A549 (cell line): ENCODE results near the gene KRT79. TPM values are rescaled to one million over a fixed set of nuclear protein-coding genes. Genes with fewer than 3 reads are reported as not detected.

Source experiments
- ATAC-seq, 2 experiments: fragments of 200-7000 bp in 1 of 2; fragments of >200 bp in 1 of 2; cut with Nextera tagmentation in 1 of 2; cut with Tn5 transposase in 1 of 2; 3 replicates each; pipeline versions ENCODE4 v1.8.0 to v1.9.1; 2018 to 2020; ENCODE audit warnings: mild to moderate bottlenecking in 1 of 2, moderate library complexity in 1 of 2
- CTCF ChIA-PET: fragments of 300-600 bp; sonication (Branson Sonifier 250); formaldehyde crosslinking; extraction: SDS; loops from one replicate; lab custom pipeline; 2021; ENCODE audit warnings: antibody characterized with exemption, inconsistent platforms; lab: Yijun Ruan, JAX
- POLR2A ChIA-PET: fragments of 350-600 bp; formaldehyde crosslinking; extraction: SDS; loops from one replicate; lab custom pipeline; 2021; ENCODE audit warnings: antibody characterized with exemption, inconsistent platforms; lab: Yijun Ruan, JAX
- DNase-seq, 2 experiments: peaks; one replicate each; pipeline versions ENCODE4 v3.0.0 to v3.0.0-alpha.2; 2011 to 2016; ENCODE audit warnings: low read depth in 1 of 2, low spot score in 1 of 2
- FAIRE-seq: peaks from 2 replicates; lab custom pipeline; 2011; peaks lifted over from hg19 to GRCh38; lab: Jason Lieb, UNC
- H3K27ac ChIP-seq, 2 experiments: fragments of >200 bp; sonication (Bioruptor Twin); formaldehyde crosslinking; 3 replicates each; pipeline ENCODE4 v1.5.1; 2016 to 2017
- H3K4me1 ChIP-seq: fragments of >200 bp; sonication (Bioruptor Twin); formaldehyde crosslinking; 3 replicates; pipeline ENCODE4 v1.6.1; 2016
- H3K4me2 ChIP-seq: fragments of >200 bp; sonication (Bioruptor Twin); formaldehyde crosslinking; 3 replicates; pipeline ENCODE4 v1.6.1; 2016
- H3K4me3 ChIP-seq: fragments of >200 bp; sonication (Bioruptor Twin); formaldehyde crosslinking; 3 replicates; pipeline ENCODE4 v1.5.1; 2016
- H3K9me3 ChIP-seq: fragments of >200 bp; sonication (Bioruptor Twin); formaldehyde crosslinking; 3 replicates; pipeline ENCODE4 v1.6.1; 2016
- CBX2 ChIP-seq: fragments of 200-600 bp; sonication (generic); IDR thresholded peaks from 2 replicates; pipeline ENCODE4 v1.6.1; 2016; ENCODE audit warnings: low read depth, mild to moderate bottlenecking, borderline replicate concordance
- CEBPB ChIP-seq, 2 experiments: fragments of >200 bp in 1 of 2; sonication (Bioruptor Twin) in 1 of 2; formaldehyde crosslinking in 1 of 2; IDR thresholded peaks; 2 replicates each; pipeline ENCODE4 v1.6.1; 2012 to 2016
- EHF ChIP-seq: fragments of 250-450 bp; sonication (Bioruptor Pico); IDR thresholded peaks from 2 replicates; pipeline ENCODE4 v1.5.0; 2020; ENCODE audit warnings: mild to moderate bottlenecking
- EP300 ChIP-seq, 2 experiments: fragments of >200 bp; sonication (Bioruptor Twin); formaldehyde crosslinking; IDR thresholded peaks; 2 replicates in 1 of 2; 3 replicates in 1 of 2; pipeline ENCODE4 v1.6.1; 2016 to 2017
- GATA3 ChIP-seq: IDR thresholded peaks from 2 replicates; pipeline ENCODE4 v1.6.1; 2012; ENCODE audit warnings: borderline replicate concordance
- HDAC2 ChIP-seq: fragments of 200-600 bp; sonication (generic); IDR thresholded peaks from 2 replicates; pipeline ENCODE4 v1.6.1; 2016
- HOXA7 ChIP-seq: fragments of 250-450 bp; sonication (Bioruptor Pico); IDR thresholded peaks from 2 replicates; pipeline ENCODE4 v1.5.0; 2020; ENCODE audit warnings: mild to moderate bottlenecking, moderate library complexity
- HOXB13 ChIP-seq: fragments of 250-450 bp; sonication (Bioruptor Pico); IDR thresholded peaks from 2 replicates; pipeline ENCODE4 v1.5.0; 2020; ENCODE audit warnings: low read depth, mild to moderate bottlenecking, moderate library complexity
- HOXB5 ChIP-seq: fragments of 250-450 bp; sonication (Bioruptor Pico); IDR thresholded peaks from 2 replicates; pipeline ENCODE4 v1.5.0; 2020; ENCODE audit warnings: mild to moderate bottlenecking, moderate library complexity
- KDM1A ChIP-seq: fragments of 200-600 bp; sonication (generic); IDR thresholded peaks from 2 replicates; pipeline ENCODE4 v1.6.1; 2016; ENCODE audit warnings: low read depth, mild to moderate bottlenecking
- MAFK ChIP-seq: fragments of 450-650 bp; IDR thresholded peaks from 2 replicates; pipeline ENCODE4 v1.6.1; 2014; ENCODE audit not compliant: partially characterized antibody
- MAZ ChIP-seq: fragments of 150-350 bp; IDR thresholded peaks from 2 replicates; pipeline ENCODE4 v1.6.1; 2014; ENCODE audit warnings: antibody characterized with exemption, low read depth, low read length, borderline replicate concordance
- POLR2A ChIP-seq: IDR thresholded peaks from 2 replicates; pipeline ENCODE4 v1.6.1; 2012; ENCODE audit warnings: mild to moderate bottlenecking, low read length
- SREBF2 ChIP-seq: fragments of 450-650 bp; IDR thresholded peaks from 2 replicates; pipeline ENCODE4 v1.6.1; 2014; ENCODE audit warnings: mild to moderate bottlenecking, moderate library complexity
- ZNF302 ChIP-seq: fragments of 250-450 bp; sonication (Bioruptor Pico); IDR thresholded peaks from 2 replicates; pipeline ENCODE4 v1.9.0; 2021; ENCODE audit warnings: inconsistent platforms, mild to moderate bottlenecking, moderate library complexity
- WGBS: methylation state at CpG from one replicate; pipeline ENCODE4 v1.1.6; 2017; ENCODE audit errors: missing lambda C conversion rate; 5-methylcytosine and 5-hydroxymethylcytosine counted together
- polyA plus RNA-seq, 4 experiments: library from polyadenylated mRNA; depleted of rRNA in 3 of 4; stranded (reverse); fragments of >200 nt; fragmentation: RNase III in 1 of 4; extraction: RNeasy Plus Mini Kit Qiagen cat#74134 plus additional on column Dnase treatment in 1 of 4; gene quantifications; 2 replicates in 3 of 4; 3 replicates in 1 of 4; pipeline ENCODE4 v1.2.3, GENCODE V29; 2011 to 2017
- TF ChIP-seq, protein P1 (sequence below): IDR thresholded peaks from 2 replicates; pipeline ENCODE4 v1.6.1; 2012; ENCODE audit warnings: low read depth, borderline replicate concordance
- TF ChIP-seq, protein P2 (sequence below): fragments of 150-350 bp; IDR thresholded peaks from 2 replicates; pipeline ENCODE4 v1.6.1; 2014; ENCODE audit warnings: low read depth, mild to moderate bottlenecking, low read length
- TF ChIP-seq, protein P3 (sequence below): IDR thresholded peaks from 2 replicates; pipeline ENCODE4 v1.6.1; 2012
- TF ChIP-seq, protein P4 (sequence below): fragments of >200 bp; sonication (Bioruptor Twin); formaldehyde crosslinking; IDR thresholded peaks from 2 replicates; pipeline ENCODE4 v1.6.1; 2016
- TF ChIP-seq, protein P5 (sequence below): fragments of >200 bp; sonication (Bioruptor Twin); formaldehyde crosslinking; IDR thresholded peaks from 3 replicates; pipeline ENCODE4 v1.5.1; 2016

KRT79 gene
- polyA plus RNA-seq, 2 of the 4 experiments (the other 2 are of a cell fraction), result 0.05 TPM; not detected in 1

DNA sequence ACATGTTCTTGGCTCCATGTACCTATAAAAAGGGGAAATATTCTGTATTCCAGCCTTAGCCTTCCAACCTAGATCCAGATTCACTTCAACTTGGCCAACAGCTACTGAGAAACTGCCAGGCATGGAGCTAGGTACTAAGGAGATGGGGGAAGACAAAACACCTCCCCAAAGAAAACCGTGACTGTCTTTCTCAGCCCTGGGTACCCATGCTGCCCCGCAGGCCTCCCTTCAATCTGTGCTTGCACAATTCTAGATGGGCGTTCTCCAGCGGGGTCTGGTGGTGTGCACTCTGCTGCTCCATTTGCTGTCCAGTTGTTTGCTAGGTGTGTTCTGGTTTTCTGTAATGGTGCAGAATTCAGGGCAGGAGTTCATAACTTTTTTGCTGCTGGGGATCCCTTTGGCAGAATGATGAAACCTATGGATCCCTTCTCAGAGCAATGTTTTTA is 19.4 kb downstream of the KRT79 start:
- peak overlapping the region; percentile 56 for H3K4me2 ChIP-seq
- no peak overlapping the region for H3K27ac ChIP-seq
- POLR2A ChIA-PET, result no interaction called here
- H3K9me3 ChIP-seq, result no peaks in the 10 kb centered on the region
- ATAC-seq (peak in 1 of 2 experiments; percentile 32; a peak in 3 of 6 replicates), DNase-seq (no peak), FAIRE-seq (no peak)
- H3K4me1 ChIP-seq, result peaks cover 26% of the 10 kb centered on the region
- 61% methylated on average over 4 of the region's 4 CpGs for WGBS
- TF ChIP-seq EP300 (IDR thresholded peaks at IDR 0.05), result no peak
- TF ChIP-seq, protein P1, sequence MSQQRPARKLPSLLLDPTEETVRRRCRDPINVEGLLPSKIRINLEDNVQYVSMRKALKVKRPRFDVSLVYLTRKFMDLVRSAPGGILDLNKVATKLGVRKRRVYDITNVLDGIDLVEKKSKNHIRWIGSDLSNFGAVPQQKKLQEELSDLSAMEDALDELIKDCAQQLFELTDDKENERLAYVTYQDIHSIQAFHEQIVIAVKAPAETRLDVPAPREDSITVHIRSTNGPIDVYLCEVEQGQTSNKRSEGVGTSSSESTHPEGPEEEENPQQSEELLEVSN, result no peak
- no peak for TF ChIP-seq POLR2A
- TF ChIP-seq EHF, result no peak
- no peak overlapping the region for H3K4me3 ChIP-seq
- CTCF ChIA-PET, result interaction anchor here (1.2 kb wide), 2 partner anchors 10 to 51 kb away, joined by 3 read pairs; no protein-coding TSS in a partner anchor

DNA sequence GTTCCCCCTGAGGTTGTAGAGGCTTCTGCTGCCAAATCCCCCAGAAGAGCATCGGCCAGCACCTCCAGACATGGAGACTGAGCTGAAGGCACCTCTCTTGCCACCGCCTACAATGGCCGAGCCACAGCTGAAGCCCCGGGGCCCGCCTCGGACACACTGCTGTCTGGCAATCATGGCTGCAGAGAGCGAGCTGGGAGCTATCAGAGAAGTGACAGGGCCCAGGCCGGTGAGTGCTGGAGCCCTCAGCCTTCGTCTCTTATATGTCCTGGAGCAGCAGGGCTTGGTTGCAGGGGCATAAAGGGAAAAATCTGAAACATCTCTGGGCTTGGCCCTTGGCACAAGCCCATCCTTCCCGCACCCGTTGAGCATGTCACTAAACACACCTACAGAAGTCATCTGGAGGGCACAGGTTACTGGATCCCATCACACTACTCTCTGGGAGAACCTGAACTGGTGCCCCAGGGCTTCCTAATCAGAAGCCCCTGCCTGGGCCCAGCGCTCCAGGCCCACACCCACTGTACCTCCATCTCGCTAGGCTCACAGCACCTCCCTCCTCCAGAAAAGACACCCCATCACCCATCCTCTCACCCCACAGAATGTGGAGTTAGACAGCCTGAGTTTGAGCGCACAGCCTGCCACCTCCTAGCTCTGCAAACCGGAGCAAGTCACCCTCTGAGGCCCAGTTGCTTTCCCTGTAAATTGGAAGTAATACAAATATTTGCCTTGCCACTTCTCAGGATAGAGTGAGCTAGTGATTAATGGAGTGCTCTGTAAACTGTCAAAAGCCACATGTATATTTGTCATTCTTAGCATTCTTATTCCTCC is 20.0 kb downstream of the KRT79 start, which contains the start of gene KRT4:
TSS of gene KRT4 (minus strand) at position 232 of the 825 bp plus-strand sequence. CDS start at position 174, 58 bp downstream.
- H3K9me3 ChIP-seq, result no peaks in the 10 kb centered on the region
- DNase-seq, result peak in 1 of 2 experiments; percentile 71
- WGBS, result 62% methylated on average over 14 of the region's 15 CpGs
- POLR2A ChIA-PET, result no interaction called here
- TF ChIP-seq, protein P2, sequence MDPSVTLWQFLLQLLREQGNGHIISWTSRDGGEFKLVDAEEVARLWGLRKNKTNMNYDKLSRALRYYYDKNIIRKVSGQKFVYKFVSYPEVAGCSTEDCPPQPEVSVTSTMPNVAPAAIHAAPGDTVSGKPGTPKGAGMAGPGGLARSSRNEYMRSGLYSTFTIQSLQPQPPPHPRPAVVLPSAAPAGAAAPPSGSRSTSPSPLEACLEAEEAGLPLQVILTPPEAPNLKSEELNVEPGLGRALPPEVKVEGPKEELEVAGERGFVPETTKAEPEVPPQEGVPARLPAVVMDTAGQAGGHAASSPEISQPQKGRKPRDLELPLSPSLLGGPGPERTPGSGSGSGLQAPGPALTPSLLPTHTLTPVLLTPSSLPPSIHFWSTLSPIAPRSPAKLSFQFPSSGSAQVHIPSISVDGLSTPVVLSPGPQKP, result no peak
- TF ChIP-seq CBX2 (no peak), GATA3 (peak; percentile 65), MAFK (no peak), HDAC2 (no peak), KDM1A (no peak), HOXA7 (no peak), SREBF2 (no peak), ZNF302 (CRISPR knock-in tag) (no peak), HOXB5 (CRISPR knock-in tag) (peak; percentile 84), HOXB13 (CRISPR knock-in tag) (no peak), MAZ (no peak), CEBPB (IDR thresholded peaks at IDR 0.05) (no peak)
- TF ChIP-seq, protein P3, sequence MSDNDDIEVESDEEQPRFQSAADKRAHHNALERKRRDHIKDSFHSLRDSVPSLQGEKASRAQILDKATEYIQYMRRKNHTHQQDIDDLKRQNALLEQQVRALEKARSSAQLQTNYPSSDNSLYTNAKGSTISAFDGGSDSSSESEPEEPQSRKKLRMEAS, result peak; percentile 52; the same call in 1 of the 2 replicates
- TF ChIP-seq, protein P4, sequence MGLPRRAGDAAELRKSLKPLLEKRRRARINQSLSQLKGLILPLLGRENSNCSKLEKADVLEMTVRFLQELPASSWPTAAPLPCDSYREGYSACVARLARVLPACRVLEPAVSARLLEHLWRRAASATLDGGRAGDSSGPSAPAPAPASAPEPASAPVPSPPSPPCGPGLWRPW, result no peak
- TF ChIP-seq, protein P5, sequence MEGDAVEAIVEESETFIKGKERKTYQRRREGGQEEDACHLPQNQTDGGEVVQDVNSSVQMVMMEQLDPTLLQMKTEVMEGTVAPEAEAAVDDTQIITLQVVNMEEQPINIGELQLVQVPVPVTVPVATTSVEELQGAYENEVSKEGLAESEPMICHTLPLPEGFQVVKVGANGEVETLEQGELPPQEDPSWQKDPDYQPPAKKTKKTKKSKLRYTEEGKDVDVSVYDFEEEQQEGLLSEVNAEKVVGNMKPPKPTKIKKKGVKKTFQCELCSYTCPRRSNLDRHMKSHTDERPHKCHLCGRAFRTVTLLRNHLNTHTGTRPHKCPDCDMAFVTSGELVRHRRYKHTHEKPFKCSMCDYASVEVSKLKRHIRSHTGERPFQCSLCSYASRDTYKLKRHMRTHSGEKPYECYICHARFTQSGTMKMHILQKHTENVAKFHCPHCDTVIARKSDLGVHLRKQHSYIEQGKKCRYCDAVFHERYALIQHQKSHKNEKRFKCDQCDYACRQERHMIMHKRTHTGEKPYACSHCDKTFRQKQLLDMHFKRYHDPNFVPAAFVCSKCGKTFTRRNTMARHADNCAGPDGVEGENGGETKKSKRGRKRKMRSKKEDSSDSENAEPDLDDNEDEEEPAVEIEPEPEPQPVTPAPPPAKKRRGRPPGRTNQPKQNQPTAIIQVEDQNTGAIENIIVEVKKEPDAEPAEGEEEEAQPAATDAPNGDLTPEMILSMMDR, result no peak
- TF ChIP-seq, all 56 proteins: peak for 3
- peak within 1 kb of the TSS; percentile 56 for H3K4me2 ChIP-seq
- H3K27ac ChIP-seq, result peak within 1 kb of the TSS in 1 of 2 experiments; percentile 28; a peak in 2 of 6 replicates
- H3K4me3 ChIP-seq, result no peak within 1 kb of the TSS
- CTCF ChIA-PET, result interaction anchor here (1.2 to 2.0 kb wide), 4 partner anchors 10 to 244 kb away, joined by 3 to 9 read pairs (median 3); no protein-coding TSS in a partner anchor
- H3K4me1 ChIP-seq, result peaks cover 26% of the 10 kb centered on the region
- peak; percentile 32 to 82; a peak in 5 of 6 replicates for ATAC-seq
- no peak for FAIRE-seq
